ENCODE measurements around the gene DENND1C. TPM values are rescaled to one million over a fixed set of nuclear protein-coding genes. Genes with fewer than 3 reads are reported as not detected.

Gene DENND1C
- polyA plus RNA-seq, 2 of the 4 experiments (the other 2 are of a cell fraction), result 0.30 to 0.32 TPM

DNA sequence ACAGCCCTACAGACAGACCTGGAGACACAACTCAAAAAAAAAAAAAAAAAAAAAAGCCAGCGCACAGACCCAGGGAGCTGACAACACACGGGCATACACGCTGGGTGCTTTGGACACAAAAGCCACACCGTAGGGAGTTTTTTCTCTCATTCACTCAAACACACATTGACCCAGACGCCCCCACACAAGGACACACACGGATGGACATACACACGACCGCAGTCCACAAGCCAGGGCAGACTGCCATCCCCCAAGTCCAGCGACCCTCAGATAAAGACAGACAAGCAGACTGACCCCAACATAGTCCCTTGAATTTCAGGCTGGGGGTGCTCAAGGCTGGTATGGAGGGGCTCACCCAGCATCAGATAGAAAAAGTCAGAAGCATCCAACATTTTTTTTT, 32.5 kb upstream of the DENND1C start:
- no peak for FAIRE-seq
- CTCF ChIA-PET, result interaction anchor here (0.6 kb wide), 1 partner anchor 312 kb away, joined by 4 read pairs; no protein-coding TSS in a partner anchor

DNA sequence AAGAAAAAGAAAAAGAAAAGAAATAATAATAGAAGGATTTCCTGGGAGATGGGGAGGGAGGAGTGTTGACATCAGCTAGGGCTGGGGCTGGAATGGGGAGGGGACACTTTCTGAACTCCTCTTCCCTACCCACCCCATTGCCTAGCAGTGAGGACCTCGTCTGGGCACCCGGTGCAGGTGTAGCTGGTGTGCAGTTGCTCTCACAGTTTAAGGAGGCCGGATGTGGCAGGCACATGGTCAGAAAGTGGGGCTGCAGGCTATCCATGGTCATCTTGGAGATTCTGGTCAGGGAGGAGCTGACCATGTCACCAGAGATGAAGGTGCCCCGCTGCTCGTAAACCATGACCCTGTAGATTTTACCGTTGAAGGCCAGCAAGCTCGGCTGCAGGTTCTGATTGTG, 29.0 kb upstream of the DENND1C start:
- no peak for ATAC-seq
- 82% methylated on average over 6 of the region's 7 CpGs for WGBS (ENCODE audit: missing lambda C conversion rate)
- TF ChIP-seq MYC (IDR thresholded peaks at IDR 0.05; ENCODE audit: borderline replicate concordance, low read length) (no peak), EP300 (IDR thresholded peaks at IDR 0.05) (no peak), RFX5 (IDR thresholded peaks at IDR 0.05) (no peak), CEBPB (IDR thresholded peaks at IDR 0.05) (no peak), ZNF302 (CRISPR knock-in tag; IDR thresholded peaks at IDR 0.05) (no peak), CHD4 (IDR thresholded peaks at IDR 0.05; ENCODE audit: borderline replicate concordance) (no peak), RAD21 (conservative IDR thresholded peaks at IDR 0.05 in 1 of 2, IDR thresholded peaks at IDR 0.05 in 1 of 2) (no peak), FOXS1 (CRISPR knock-in tag; IDR thresholded peaks at IDR 0.05) (no peak), EHF (CRISPR knock-in tag; IDR thresholded peaks at IDR 0.05) (no peak), EHMT2 (IDR thresholded peaks at IDR 0.05; ENCODE audit: low read depth) (no peak), SMC3 (IDR thresholded peaks at IDR 0.05) (no peak)
- TF ChIP-seq, protein P1, sequence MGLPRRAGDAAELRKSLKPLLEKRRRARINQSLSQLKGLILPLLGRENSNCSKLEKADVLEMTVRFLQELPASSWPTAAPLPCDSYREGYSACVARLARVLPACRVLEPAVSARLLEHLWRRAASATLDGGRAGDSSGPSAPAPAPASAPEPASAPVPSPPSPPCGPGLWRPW (IDR thresholded peaks at IDR 0.05), result no peak
- TF ChIP-seq, protein P2, sequence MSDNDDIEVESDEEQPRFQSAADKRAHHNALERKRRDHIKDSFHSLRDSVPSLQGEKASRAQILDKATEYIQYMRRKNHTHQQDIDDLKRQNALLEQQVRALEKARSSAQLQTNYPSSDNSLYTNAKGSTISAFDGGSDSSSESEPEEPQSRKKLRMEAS (IDR thresholded peaks at IDR 0.05), result no peak
- TF ChIP-seq, protein P3, sequence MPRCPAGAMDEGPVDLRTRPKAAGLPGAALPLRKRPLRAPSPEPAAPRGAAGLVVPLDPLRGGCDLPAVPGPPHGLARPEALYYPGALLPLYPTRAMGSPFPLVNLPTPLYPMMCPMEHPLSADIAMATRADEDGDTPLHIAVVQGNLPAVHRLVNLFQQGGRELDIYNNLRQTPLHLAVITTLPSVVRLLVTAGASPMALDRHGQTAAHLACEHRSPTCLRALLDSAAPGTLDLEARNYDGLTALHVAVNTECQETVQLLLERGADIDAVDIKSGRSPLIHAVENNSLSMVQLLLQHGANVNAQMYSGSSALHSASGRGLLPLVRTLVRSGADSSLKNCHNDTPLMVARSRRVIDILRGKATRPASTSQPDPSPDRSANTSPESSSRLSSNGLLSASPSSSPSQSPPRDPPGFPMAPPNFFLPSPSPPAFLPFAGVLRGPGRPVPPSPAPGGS (IDR thresholded peaks at IDR 0.05), result no peak
- Histone ChIP-seq H3K27ac (no peak overlapping the region), H3K4me1 (peaks cover 4% of the 10 kb centered on the region; the same call in 1 of the 3 replicates), H3K9me3 (no peaks in the 10 kb centered on the region), H3K4me2 (no peak overlapping the region), H3K4me3 (no peak overlapping the region)
- DNase-seq (ENCODE audit: low read depth in 1 of 2, low spot score in 1 of 2), result no peak
- ChIA-PET POLR2A (interaction anchor here (0.7 kb wide), 1 partner anchor 20 kb away, joined by 3 read pairs; the partner anchor contains the start of gene TNFSF9), CTCF (interaction anchor here (0.8 to 1.6 kb wide), 2 partner anchors 122 to 227 kb away, joined by 3 read pairs; partner anchors contain the start of gene GPR108)
- FAIRE-seq, result no peak

More for the DNA sequence above, 32.5 kb upstream of the DENND1C start:
- POLR2A ChIA-PET, result no interaction called here
- no peaks in the 10 kb centered on the region for H3K9me3 ChIP-seq
- no peak overlapping the region for H3K4me2 ChIP-seq
- no peak overlapping the region; a peak in 2 of 6 replicates for H3K27ac ChIP-seq
- ATAC-seq, result no peak
- WGBS (ENCODE audit: missing lambda C conversion rate), result 81% methylated on average over 9 of the region's 9 CpGs
- H3K4me1 ChIP-seq, result peaks cover 21% of the 10 kb centered on the region
- no peak for TF ChIP-seq CEBPB (IDR thresholded peaks at IDR 0.05)
- TF ChIP-seq, protein P4, sequence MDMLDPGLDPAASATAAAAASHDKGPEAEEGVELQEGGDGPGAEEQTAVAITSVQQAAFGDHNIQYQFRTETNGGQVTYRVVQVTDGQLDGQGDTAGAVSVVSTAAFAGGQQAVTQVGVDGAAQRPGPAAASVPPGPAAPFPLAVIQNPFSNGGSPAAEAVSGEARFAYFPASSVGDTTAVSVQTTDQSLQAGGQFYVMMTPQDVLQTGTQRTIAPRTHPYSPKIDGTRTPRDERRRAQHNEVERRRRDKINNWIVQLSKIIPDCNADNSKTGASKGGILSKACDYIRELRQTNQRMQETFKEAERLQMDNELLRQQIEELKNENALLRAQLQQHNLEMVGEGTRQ (IDR thresholded peaks at IDR 0.05), result no peak
- TF ChIP-seq, protein P1 (IDR thresholded peaks at IDR 0.05), result no peak
- no peak for TF ChIP-seq POLR2AphosphoS2 (conservative IDR thresholded peaks at IDR 0.05; ENCODE audit: low read length)
- TF ChIP-seq, protein P5, sequence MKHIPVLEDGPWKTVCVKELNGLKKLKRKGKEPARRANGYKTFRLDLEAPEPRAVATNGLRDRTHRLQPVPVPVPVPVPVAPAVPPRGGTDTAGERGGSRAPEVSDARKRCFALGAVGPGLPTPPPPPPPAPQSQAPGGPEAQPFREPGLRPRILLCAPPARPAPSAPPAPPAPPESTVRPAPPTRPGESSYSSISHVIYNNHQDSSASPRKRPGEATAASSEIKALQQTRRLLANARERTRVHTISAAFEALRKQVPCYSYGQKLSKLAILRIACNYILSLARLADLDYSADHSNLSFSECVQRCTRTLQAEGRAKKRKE (CRISPR knock-in tag; IDR thresholded peaks at IDR 0.05; ENCODE audit: low read depth), result no peak
- TF ChIP-seq FOSB (CRISPR knock-in tag; IDR thresholded peaks at IDR 0.05), result no peak
- TF ChIP-seq MAZ (IDR thresholded peaks at IDR 0.05; ENCODE audit: borderline replicate concordance, low read depth, low read length), result no peak
- no peak for TF ChIP-seq JUNB (IDR thresholded peaks at IDR 0.05)
- TF ChIP-seq EP300 (IDR thresholded peaks at IDR 0.05), result no peak
- no peak for TF ChIP-seq HOXB5 (CRISPR knock-in tag; IDR thresholded peaks at IDR 0.05)
- no peak for TF ChIP-seq TFCP2L1 (CRISPR knock-in tag; IDR thresholded peaks at IDR 0.05)
- TF ChIP-seq PHF8 (IDR thresholded peaks at IDR 0.05; ENCODE audit: borderline replicate concordance, low read depth), result no peak
- no peak for TF ChIP-seq RFX5 (IDR thresholded peaks at IDR 0.05)
- TF ChIP-seq ZFP36 (IDR thresholded peaks at IDR 0.05; ENCODE audit: borderline replicate concordance, partially characterized antibody), result no peak
- no peak for TF ChIP-seq CBX2 (IDR thresholded peaks at IDR 0.05; ENCODE audit: borderline replicate concordance, low read depth)
- no peak for TF ChIP-seq FOSL2 (IDR thresholded peaks at IDR 0.05)
- no peak for TF ChIP-seq FOSL2 (CRISPR knock-in tag; IDR thresholded peaks at IDR 0.05)
- DNase-seq (ENCODE audit: low read depth in 1 of 2, low spot score in 1 of 2), result no peak
- H3K4me3 ChIP-seq, result no peak overlapping the region

Data from A549 (cell line).